IMR-90 (cell line): ENCODE data around the gene ADAP1. TPM values are rescaled to one million over a fixed set of nuclear protein-coding genes. Genes with fewer than 3 reads are reported as not detected.

Experiments
- ATAC-seq: fragments of 200-7000 bp; cut with Tn5 transposase; 2 replicates; pipeline ENCODE4 v1.9.1; 2020; ENCODE audit warnings: low read depth, mild to moderate bottlenecking, moderate library complexity
- BruUV-seq: library from RNA; stranded (reverse); fragments of 400-500 nt; replicated peaks from 2 replicates; lab custom pipeline; 2021; lab: Mats Ljungman, UMichigan
- CTCF ChIA-PET: fragments of 300-600 bp; formaldehyde crosslinking; extraction: SDS; loops from one replicate; lab custom pipeline; 2021; ENCODE audit warnings: antibody characterized with exemption; lab: Yijun Ruan, JAX
- POLR2A ChIA-PET: fragments of 300-600 bp; sonication (Branson Sonifier 250); formaldehyde crosslinking; loops from one replicate; lab custom pipeline; 2022; ENCODE audit warnings: antibody characterized with exemption; ENCODE audit not compliant: unreplicated experiment; lab: Charles Lee
- DNase-seq: peaks from one replicate; pipeline ENCODE4 v3.0.0; 2013
- H2AFZ ChIP-seq: replicated peaks from 2 replicates; pipeline ENCODE3; 2013; ENCODE audit warnings: low read length, mild to moderate bottlenecking; ENCODE audit not compliant: poor library complexity
- H2AK5ac ChIP-seq: 2 replicates; pipeline ENCODE4 v1.6.1; 2013; ENCODE audit warnings: low read depth, low read length, inconsistent platforms
- H2AK9ac ChIP-seq: replicated peaks from 2 replicates; pipeline ENCODE3; 2013; ENCODE audit warnings: mild to moderate bottlenecking, low read depth, low read length, moderate library complexity; ENCODE audit not compliant: poor library complexity
- H2BK120ac ChIP-seq: 2 replicates; pipeline ENCODE4 v1.6.1; 2013; ENCODE audit warnings: low read depth, low read length, inconsistent platforms
- H2BK15ac ChIP-seq: 3 replicates; pipeline ENCODE4 v1.6.1; 2013; ENCODE audit warnings: low read depth, low read length, inconsistent platforms
- H2BK20ac ChIP-seq: 2 replicates; pipeline ENCODE4 v1.6.1; 2013; ENCODE audit warnings: low read depth, mild to moderate bottlenecking, inconsistent platforms, low read length, moderate library complexity
- H2BK5ac ChIP-seq: 2 replicates; pipeline ENCODE4 v1.6.1; 2013; ENCODE audit warnings: mild to moderate bottlenecking, low read depth, low read length, inconsistent platforms; ENCODE audit not compliant: poor library complexity, severe bottlenecking
- H3K14ac ChIP-seq: replicated peaks from 2 replicates; pipeline ENCODE4 v1.6.1; 2013; ENCODE audit warnings: low read depth, low read length, inconsistent platforms
- H3K18ac ChIP-seq: 2 replicates; pipeline ENCODE4 v1.6.1; 2013; ENCODE audit warnings: low read depth, low read length, control low read depth
- H3K23ac ChIP-seq: 2 replicates; pipeline ENCODE4 v1.6.1; 2013; ENCODE audit warnings: low read depth, low read length, inconsistent platforms
- H3K27ac ChIP-seq: 2 replicates; pipeline ENCODE4 v1.5.1; 2013; ENCODE audit warnings: mild to moderate bottlenecking, control low read depth, low read length; ENCODE audit not compliant: insufficient read depth
- H3K27me3 ChIP-seq: 2 replicates; pipeline ENCODE4 v1.6.1; 2013; ENCODE audit warnings: low read length; ENCODE audit not compliant: control insufficient read depth, insufficient read depth
- H3K36me3 ChIP-seq: 2 replicates; pipeline ENCODE4 v1.6.1; 2013; ENCODE audit warnings: low read length, mixed read lengths; ENCODE audit not compliant: control insufficient read depth, insufficient read depth
- H3K4ac ChIP-seq: 2 replicates; pipeline ENCODE4 v1.6.1; 2013; ENCODE audit warnings: low read depth, low read length, inconsistent platforms
- H3K4me1 ChIP-seq: 2 replicates; pipeline ENCODE4 v1.6.1; 2013; ENCODE audit warnings: low read length, mixed read lengths; ENCODE audit not compliant: control insufficient read depth, insufficient read depth
- H3K4me2 ChIP-seq: 2 replicates; pipeline ENCODE4 v1.6.1; 2013; ENCODE audit warnings: low read depth, mild to moderate bottlenecking, control low read depth, low read length, moderate library complexity
- H3K4me3 ChIP-seq: 2 replicates; pipeline ENCODE4 v1.5.1; 2013; ENCODE audit warnings: low read depth, mild to moderate bottlenecking, control low read depth, low read length, moderate library complexity; ENCODE audit not compliant: insufficient read depth
- H3K56ac ChIP-seq: 2 replicates; pipeline ENCODE4 v1.6.1; 2013; ENCODE audit warnings: low read length, inconsistent platforms; ENCODE audit not compliant: insufficient read depth; ENCODE audit errors: extremely low read depth
- H3K79me1 ChIP-seq, 2 experiments: 2 replicates each; pipeline ENCODE4 v1.6.1; 2013; ENCODE audit warnings: low read length in 2 of 2, inconsistent platforms in 1 of 2, low read depth in 1 of 2
- H3K9ac ChIP-seq: 2 replicates; pipeline ENCODE4 v1.6.1; 2013; ENCODE audit warnings: low read depth, low read length, control low read depth
- H3K9me1 ChIP-seq: 2 replicates; pipeline ENCODE4 v1.6.1; 2013; ENCODE audit warnings: low read length, inconsistent platforms; ENCODE audit not compliant: insufficient read depth
- H3K9me3 ChIP-seq: 2 replicates; pipeline ENCODE4 v1.6.1; 2013; ENCODE audit warnings: low read length; ENCODE audit not compliant: control insufficient read depth, insufficient read depth
- H4K20me1 ChIP-seq: 2 replicates; pipeline ENCODE4 v1.6.1; 2013; ENCODE audit warnings: low read length, inconsistent platforms; ENCODE audit not compliant: insufficient read depth
- H4K5ac ChIP-seq: 2 replicates; pipeline ENCODE4 v1.6.1; 2013; ENCODE audit warnings: mild to moderate bottlenecking, low read depth, low read length, control low read depth
- H4K8ac ChIP-seq, 2 experiments: 2 replicates each; pipeline ENCODE4 v1.6.1; 2013; ENCODE audit warnings: low read depth in 2 of 2, low read length in 2 of 2, control low read depth in 1 of 2, inconsistent platforms in 1 of 2
- H4K91ac ChIP-seq: 2 replicates; pipeline ENCODE4 v1.6.1; 2013; ENCODE audit warnings: low read depth, low read length, inconsistent platforms; ENCODE audit not compliant: insufficient read depth
- BHLHE40 ChIP-seq: fragments of 150-350 bp; IDR thresholded peaks from 2 replicates; pipeline ENCODE4 v1.6.1; 2016; ENCODE audit warnings: mild to moderate bottlenecking, low read depth, low read length
- CEBPB ChIP-seq: IDR thresholded peaks from 2 replicates; pipeline ENCODE4 v1.6.1; 2012; ENCODE audit warnings: low read depth, low read length, improper control_type of control experiment
- ELK1 ChIP-seq: fragments of 150-350 bp; IDR thresholded peaks from 2 replicates; pipeline ENCODE4 v1.6.1; 2016; ENCODE audit warnings: low read depth, mild to moderate bottlenecking, low read length, moderate library complexity, borderline replicate concordance
- FOS ChIP-seq: fragments of 150-350 bp; IDR thresholded peaks from 2 replicates; pipeline ENCODE4 v1.6.1; 2016; ENCODE audit warnings: low read depth, low read length
- MAZ ChIP-seq: IDR thresholded peaks from 2 replicates; pipeline ENCODE4 v1.6.1; 2012; ENCODE audit warnings: low read depth, mild to moderate bottlenecking, low read length, improper control_type of control experiment, moderate library complexity, borderline replicate concordance
- MXI1 ChIP-seq: IDR thresholded peaks from 2 replicates; pipeline ENCODE4 v1.6.1; 2012; ENCODE audit warnings: low read depth, mild to moderate bottlenecking, low read length, moderate library complexity, borderline replicate concordance
- POLR2A ChIP-seq: IDR thresholded peaks from 2 replicates; pipeline ENCODE4 v1.6.1; 2012; ENCODE audit warnings: mild to moderate bottlenecking, low read depth, low read length
- SMC3 ChIP-seq: fragments of 150-350 bp; IDR thresholded peaks from 2 replicates; pipeline ENCODE4 v1.6.1; 2016; ENCODE audit warnings: low read depth, mild to moderate bottlenecking, antibody characterized with exemption, low read length, moderate library complexity
- USF2 ChIP-seq: fragments of 150-350 bp; IDR thresholded peaks from 2 replicates; pipeline ENCODE4 v1.6.1; 2017; ENCODE audit warnings: mild to moderate bottlenecking, antibody characterized with exemption, low read length, low read depth
- WGBS, 2 experiments: methylation state at CpG; one replicate each; pipeline versions ENCODE4 v1.1.5 to v1.1.7; 2013; ENCODE audit warnings: missing lambda C conversion rate in 2 of 2; ENCODE audit not compliant: insufficient read length in 1 of 2; ENCODE audit errors: extremely low coverage in 2 of 2; 5-methylcytosine and 5-hydroxymethylcytosine counted together
- dilution Hi-C: fragments of 300-500 bp; cut with HindIII; formaldehyde crosslinking; loops from one replicate; pipeline ENCODE4 v1.14.3; 2018; ENCODE audit warnings: low sequenced_read_pairs; ENCODE audit not compliant: unreplicated experiment
- in situ Hi-C: fragments of 300-500 bp; cut with MboI; formaldehyde crosslinking; loops from 3 replicates; pipeline ENCODE4 v1.14.3; 2019; ENCODE audit warnings: low sequenced_read_pairs, inconsistent platforms, mixed read lengths
- intact Hi-C: fragments of 100-400 bp; cut with micrococcal nuclease; formaldehyde crosslinking; loops from 2 replicates; pipeline ENCODE4 v1.10.0; 2022
- polyA plus RNA-seq, 3 experiments: library from polyadenylated mRNA; depleted of rRNA; stranded (reverse); fragments of >200 nt; gene quantifications; 2 replicates each; pipeline ENCODE4 v1.2.3, GENCODE V29; 2012; ENCODE audit warnings: low replicate concordance in 1 of 3
- total RNA-seq: library from RNA; depleted of rRNA; stranded (reverse); fragments of >200 nt; gene quantifications from 2 replicates; pipeline ENCODE4 v1.2.3, GENCODE V29; 2012

The ADAP1 gene
- total and polyA plus RNA-seq, 2 of the 4 experiments (the other 2 are of a cell fraction): 1.4 to 2.0 TPM

GRCh38 chr7:974820-975681, 20.6 kb upstream of the ADAP1 start, which contains the start of gene COX19:
COX19 (minus strand) TSS chr7:975549; CDS start chr7:975509, 40 bp downstream.
- Histone ChIP-seq H3K18ac (peak within 1 kb of the TSS; percentile 27; the same call in 1 of the 2 replicates), H3K4me2 (peak within 1 kb of the TSS; percentile 88), H3K4me1 (peaks cover 4% of the 10 kb centered on the region), H2BK120ac (no peak within 1 kb of the TSS), H3K36me3 (peaks cover 13% of the 10 kb centered on the region), H2AK9ac (peak within 1 kb of the TSS; percentile 95), H3K4me3 (peak within 1 kb of the TSS; percentile 89), H2BK20ac (no peak within 1 kb of the TSS), H4K5ac (peak within 1 kb of the TSS; percentile 90), H3K27me3 (no peaks in the 10 kb centered on the region), H2AK5ac (peak within 1 kb of the TSS; percentile 91), H3K56ac (peak within 1 kb of the TSS; percentile 35), H3K14ac (peak within 1 kb of the TSS; percentile 85), H3K27ac (peak within 1 kb of the TSS; percentile 87), H2BK5ac (peak within 1 kb of the TSS; percentile 79), H3K23ac (peak within 1 kb of the TSS; percentile 93; the same call in 1 of the 2 replicates), H3K9me3 (no peaks in the 10 kb centered on the region), H3K4ac (peak within 1 kb of the TSS; percentile 90), H3K79me1 (peaks cover 21 to 43% of the 10 kb centered on the region in 2 experiments), H2AFZ (peak within 1 kb of the TSS; percentile 98), H4K20me1 (peaks cover 41% of the 10 kb centered on the region), H4K91ac (peak within 1 kb of the TSS; percentile 55; the same call in 1 of the 2 replicates), H2BK15ac (peak within 1 kb of the TSS; percentile 47; the same call in 1 of the 3 replicates), H3K9me1 (no peaks in the 10 kb centered on the region; the same call in 1 of the 2 replicates), H3K9ac (peak within 1 kb of the TSS; percentile 80), H4K8ac (peak within 1 kb of the TSS; percentile 58 to 97; a peak in 3 of 4 replicates)
- peak; percentile 87 for DNase-seq
- in situ Hi-C loops: no loop called here
- TF ChIP-seq BHLHE40 (no peak), USF2 (peak; percentile 59), ELK1 (no peak), SMC3 (no peak), FOS (peak; percentile 72), CEBPB (peak; percentile 76), MAZ (peak; percentile 66), MXI1 (peak; percentile 43), POLR2A (peak; percentile 85)
- BruUV-seq: no TSS peak
- 0% methylated on average over 64 of the region's 78 CpGs; no CpG with 5 or more reads in 1 of the 2 experiments for WGBS, 2 experiments
- ChIA-PET CTCF (interaction anchor here (0.8 to 3.6 kb wide), 2 partner anchors 18 to 84 kb away, joined by 3 to 11 read pairs; no protein-coding TSS in a partner anchor), POLR2A (interaction anchor here (1.0 kb wide), 1 partner anchor 84 kb away, joined by 3 read pairs; no protein-coding TSS in a partner anchor)
- intact Hi-C loops: no loop called here
- dilution Hi-C loops: no loop called here
- peak; percentile 99 for ATAC-seq
